ENCODE results near the gene SMIM12.

GRCh38 chr1:34906222-34906621, 46.7 kb upstream of the SMIM12 start:
- TF ChIP-seq GATA3 (IDR thresholded peaks at IDR 0.05; ENCODE audit: low read depth, low read length) (no peak), GATA2 (IDR thresholded peaks at IDR 0.05; ENCODE audit: low read depth, low read length) (no peak)
